Measurements from ENCODE around the gene PITHD1.
"Not testable (repeated sequence)": the region's sequence is repeated elsewhere in the genome, so short reads cannot be mapped to it uniquely, and the experiment has no call there.

Gene PITHD1

GRCh38 chr1:23799570-23800399 lies 21.6 kb downstream of the PITHD1 start:
- peak; percentile 50 for DNase-seq

GRCh38 chr1:23800400-23801337 lies 22.5 kb downstream of the PITHD1 start, which contains the start of gene GALE:
GALE (minus strand) TSS chr1:23800754; CDS start chr1:23799007, 1,747 bp downstream.
- peak; percentile 97 for DNase-seq

- no peak for DNase-seq
Measured at GRCh38 chr1:23801338-23801748, 23.1 kb downstream of the PITHD1 start.

- no peak for DNase-seq
Measured at GRCh38 chr1:23801876-23802275, 23.7 kb downstream of the PITHD1 start.

GRCh38 chr1:23802809-23803342 lies 24.7 kb downstream of the PITHD1 start:
- not testable (repeated sequence) for DNase-seq

- no peak for DNase-seq
Measured at GRCh38 chr1:23803674-23804073, 25.5 kb downstream of the PITHD1 start.

GRCh38 chr1:23804183-23804835 lies 26.1 kb downstream of the PITHD1 start:
- no peak for DNase-seq

GRCh38 chr1:23805025-23805424 lies 26.8 kb downstream of the PITHD1 start:
- DNase-seq: no peak

GRCh38 chr1:23806280-23806679 lies 28.1 kb downstream of the PITHD1 start:
- DNase-seq: no peak

- DNase-seq: no peak
Measured at GRCh38 chr1:23807453-23807852, 29.2 kb downstream of the PITHD1 start.

GRCh38 chr1:23809751-23810171 lies 31.5 kb downstream of the PITHD1 start:
- peak; percentile 88 for DNase-seq

- DNase-seq: peak; percentile 76
Measured at GRCh38 chr1:23810818-23811540, 32.8 kb downstream of the PITHD1 start.

GRCh38 chr1:23814016-23814415 lies 35.8 kb downstream of the PITHD1 start:
- DNase-seq: no peak

- no peak for DNase-seq
Measured at GRCh38 chr1:23816361-23816760, 38.1 kb downstream of the PITHD1 start.

- DNase-seq: no peak
Measured at GRCh38 chr1:23816906-23817305, 38.7 kb downstream of the PITHD1 start.

- DNase-seq: no peak
Measured at GRCh38 chr1:23817633-23818032, 39.4 kb downstream of the PITHD1 start.

GRCh38 chr1:23823767-23824166 lies 45.5 kb downstream of the PITHD1 start:
- no peak for DNase-seq

GRCh38 chr1:23824711-23825075 lies 46.5 kb downstream of the PITHD1 start:
- no peak for DNase-seq

- DNase-seq: peak; percentile 92
Measured at GRCh38 chr1:23825076-23825761, 47.0 kb downstream of the PITHD1 start, which contains the start of gene HMGCL. HMGCL (minus strand) TSS chr1:23825429; CDS start chr1:23825415, 14 bp downstream.

GRCh38 chr1:23825762-23826522 lies 47.7 kb downstream of the PITHD1 start:
- DNase-seq: no peak

GRCh38 chr1:23826590-23826989 lies 48.4 kb downstream of the PITHD1 start:
- not testable (repeated sequence) for DNase-seq

All from activated CD4-positive, alpha-beta T cell treated with anti-CD3 and anti-CD28 coated beads for 48 hours (primary cell).